GM06990 (cell line): ENCODE results near the gene MAPK13.

Experiments used
- DNase-seq: peaks from one replicate; pipeline ENCODE4 v3.0.0-alpha.2; 2011; ENCODE audit not compliant: insufficient read length; ENCODE audit errors: extremely low read depth
- H3K27me3 ChIP-seq: replicated peaks from 2 replicates; pipeline ENCODE4 v1.6.0; 2011; ENCODE audit warnings: low read length; ENCODE audit not compliant: control insufficient read depth, insufficient read depth
- H3K36me3 ChIP-seq: 2 replicates; pipeline ENCODE4 v1.5.1; 2011; ENCODE audit warnings: low read length; ENCODE audit not compliant: control insufficient read depth, insufficient read depth
- H3K4me3 ChIP-seq: replicated peaks from 2 replicates; pipeline ENCODE4 v1.5.1; 2011; ENCODE audit warnings: low read depth, mild to moderate bottlenecking, control low read depth, low read length
- CTCF ChIP-seq: IDR thresholded peaks from 2 replicates; pipeline ENCODE4 v1.5.1; 2011; ENCODE audit warnings: low read length, control low read depth, mild to moderate bottlenecking, inconsistent platforms; ENCODE audit not compliant: insufficient read depth, poor library complexity, severe bottlenecking

The MAPK13 gene

GRCh38 chr6:36187446-36187845 is 57.1 kb downstream of the MAPK13 start:
- H3K4me3 ChIP-seq, result no peak overlapping the region
- DNase-seq, result no peak

More at GRCh38 chr6:36187446-36187845, 57.1 kb downstream of the MAPK13 start:
- TF ChIP-seq CTCF, result no peak
- peaks cover 2% of the 10 kb centered on the region; the same call in 1 of the 2 replicates for H3K27me3 ChIP-seq
- no peaks in the 10 kb centered on the region for H3K36me3 ChIP-seq
